ENCODE data around the gene SEMA6D.

The SEMA6D gene

DNA sequence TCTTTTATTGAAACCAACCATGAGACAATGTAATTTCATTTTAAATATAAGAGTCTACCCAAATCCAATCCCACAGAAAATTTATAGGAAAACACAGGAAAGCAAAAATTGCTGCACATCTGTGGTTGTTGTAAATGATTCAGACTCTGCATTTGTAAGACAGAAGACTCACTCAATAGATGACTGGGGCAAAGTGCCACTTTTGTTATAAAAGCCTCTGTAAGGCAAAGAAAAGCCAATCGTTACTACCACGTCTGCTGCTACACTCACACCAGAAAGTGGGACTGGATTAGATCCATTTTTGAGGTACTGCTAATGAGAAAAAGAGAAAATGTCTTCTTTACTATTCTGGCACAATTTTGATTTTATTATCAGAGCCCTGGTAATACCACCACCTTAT lies 74.9 kb downstream of the SEMA6D start:
- DNase-seq = no peak

DNA sequence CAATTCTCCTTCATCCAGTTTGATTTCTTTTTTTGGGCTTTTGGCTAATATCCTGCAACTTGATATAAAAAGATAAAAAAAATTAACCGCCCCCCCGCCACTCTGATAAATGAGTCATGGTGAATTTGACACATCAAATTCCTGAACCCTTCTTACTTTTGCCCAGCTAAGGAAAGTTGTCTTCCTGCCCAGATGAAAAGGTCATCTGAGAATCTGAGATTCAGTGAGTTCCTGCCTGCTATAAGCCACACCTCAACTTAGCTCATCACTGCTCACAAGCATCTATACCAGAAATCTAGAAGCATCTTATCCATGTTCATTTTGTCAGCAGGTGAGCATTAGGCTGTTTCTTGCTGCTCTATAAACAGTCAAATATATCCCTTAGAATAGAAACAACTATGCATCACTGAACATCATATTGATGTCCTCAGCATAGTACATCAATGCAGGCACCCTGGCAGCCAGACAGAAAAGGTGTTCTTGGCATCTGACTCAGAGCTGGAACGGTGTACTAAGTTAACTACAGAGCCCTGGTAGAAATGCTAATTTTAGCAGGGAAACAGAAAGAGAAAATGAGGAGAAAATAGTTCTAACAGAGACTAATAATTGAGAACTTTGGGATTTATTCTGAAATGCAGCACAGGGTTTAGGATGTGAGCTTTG lies 77.1 kb downstream of the SEMA6D start:
- DNase-seq = no peak

GRCh38 chr15:47795864-47796263 lies 78.6 kb downstream of the SEMA6D start:
- DNase-seq = no peak

DNA sequence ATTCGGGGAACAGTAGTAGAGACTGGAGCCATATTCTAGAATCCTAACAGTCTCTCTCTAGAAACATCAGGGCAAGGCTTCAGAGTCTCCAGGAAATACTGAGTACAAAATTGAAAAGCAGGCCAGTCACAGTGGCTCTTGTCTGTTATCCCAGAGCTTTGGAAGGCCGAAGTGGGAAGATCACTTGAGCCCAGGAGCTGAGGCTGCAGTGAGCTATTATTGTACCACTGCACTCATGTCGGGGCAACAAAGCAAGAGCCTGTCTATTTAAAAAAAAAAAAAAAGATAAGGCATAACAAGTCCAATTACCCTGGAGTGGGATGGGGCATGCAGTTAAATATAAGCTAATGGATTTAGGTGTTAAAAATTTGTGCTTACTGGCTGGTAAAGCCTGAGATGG lies 79.0 kb downstream of the SEMA6D start:
- DNase-seq = no peak

GRCh38 chr15:47796830-47797229 lies 79.5 kb downstream of the SEMA6D start:
- no peak for DNase-seq

- DNase-seq = peak; percentile 74
These were observed 84.2 kb downstream of the SEMA6D start for GRCh38 chr15:47801522-47801921.

- no peak for DNase-seq
These were observed 84.9 kb downstream of the SEMA6D start for GRCh38 chr15:47802216-47802615.

DNA sequence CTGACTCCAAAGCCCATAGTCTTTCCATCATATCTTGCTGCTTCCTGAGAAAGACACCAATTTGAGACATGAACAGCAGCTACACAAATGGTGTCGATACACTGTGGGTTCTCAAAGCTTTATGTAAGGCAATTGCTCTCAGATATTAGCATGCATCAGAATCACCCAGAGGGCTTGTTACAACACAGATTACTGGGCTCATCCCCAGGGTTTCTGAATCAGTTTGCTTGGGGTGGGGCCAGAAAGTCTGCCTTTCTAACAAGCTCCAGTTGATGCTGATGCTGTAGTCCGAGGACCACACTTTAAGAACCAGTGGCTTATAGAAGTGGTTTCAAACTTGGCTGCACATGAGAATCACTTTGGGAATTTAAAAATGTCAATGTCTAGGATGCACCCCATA lies 86.5 kb downstream of the SEMA6D start:
- no peak for DNase-seq

- DNase-seq = no peak
These were observed 87.4 kb downstream of the SEMA6D start for GRCh38 chr15:47804733-47805132.

GRCh38 chr15:47806008-47806407 lies 88.7 kb downstream of the SEMA6D start:
- DNase-seq = peak; percentile 47

DNA sequence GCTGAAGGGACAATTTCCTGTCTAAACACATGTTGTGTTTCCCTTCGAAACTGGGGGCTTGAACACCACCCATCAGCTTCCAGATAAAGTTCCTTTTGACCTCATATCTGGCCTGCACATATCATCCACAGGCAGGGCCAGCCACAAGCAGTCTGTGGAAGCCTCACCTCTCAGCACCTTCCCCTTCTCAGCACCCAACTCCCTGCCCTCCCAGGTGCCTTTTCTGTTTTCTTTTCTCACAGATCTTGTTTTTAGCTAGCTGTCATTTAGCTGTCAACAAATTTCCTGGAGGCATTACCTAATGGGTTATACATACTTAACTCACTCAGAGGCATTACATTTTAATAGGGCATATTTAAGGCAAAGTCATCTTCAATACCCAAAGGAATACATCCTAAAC lies 93.9 kb downstream of the SEMA6D start:
- no peak for DNase-seq

- DNase-seq = no peak
These were observed 95.2 kb downstream of the SEMA6D start for GRCh38 chr15:47812470-47812999.

- peak; percentile 75 for DNase-seq
These were observed 96.6 kb downstream of the SEMA6D start for GRCh38 chr15:47813748-47814384.

DNA sequence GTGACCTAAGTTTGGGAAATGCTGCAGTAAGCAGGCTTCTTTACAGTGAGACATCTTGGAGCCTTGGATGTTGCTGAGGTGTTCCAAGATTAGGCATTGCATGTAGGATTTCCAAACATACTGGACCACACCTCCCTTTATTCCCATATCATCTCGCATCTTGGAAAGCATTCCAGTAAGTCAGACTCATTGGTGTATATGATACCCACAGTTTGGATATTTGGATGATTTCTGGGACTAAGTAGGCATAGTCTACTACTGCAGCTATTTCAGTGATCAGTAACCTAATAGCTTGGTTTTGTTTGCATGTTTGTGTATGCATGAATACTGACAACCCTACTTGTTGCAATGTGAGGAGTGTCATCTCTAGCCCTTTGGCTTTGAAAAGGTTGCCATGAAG lies 97.3 kb downstream of the SEMA6D start:
- no peak for DNase-seq

DNA sequence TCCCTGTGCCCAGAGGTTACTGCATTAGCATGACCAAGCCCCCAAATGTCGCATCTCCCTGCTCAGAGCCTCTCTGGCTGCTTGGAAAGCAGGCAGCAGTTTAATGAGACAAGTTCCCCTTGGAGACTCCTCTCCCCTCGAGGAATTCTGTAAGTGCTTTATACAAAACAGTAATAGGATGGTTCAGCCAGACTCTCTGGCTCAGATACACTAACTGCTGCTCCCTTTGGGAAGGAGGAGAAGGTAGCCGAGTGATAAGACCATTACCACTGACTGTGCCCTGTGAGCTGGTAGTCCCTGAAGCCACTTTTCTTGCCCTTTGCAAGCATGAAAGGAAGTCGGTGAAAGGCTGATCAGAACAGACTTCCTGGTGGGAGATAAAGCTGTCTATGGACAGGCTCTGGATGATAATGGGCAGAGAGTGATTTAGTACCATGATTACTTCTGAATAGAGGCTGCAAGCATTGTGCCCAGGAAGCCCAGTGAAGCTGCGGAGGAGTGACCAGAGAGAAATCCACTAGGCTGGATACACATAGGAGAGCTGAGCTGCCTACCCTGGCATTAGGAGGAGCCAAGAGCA lies 100.8 kb downstream of the SEMA6D start:
- no peak for DNase-seq

DNA sequence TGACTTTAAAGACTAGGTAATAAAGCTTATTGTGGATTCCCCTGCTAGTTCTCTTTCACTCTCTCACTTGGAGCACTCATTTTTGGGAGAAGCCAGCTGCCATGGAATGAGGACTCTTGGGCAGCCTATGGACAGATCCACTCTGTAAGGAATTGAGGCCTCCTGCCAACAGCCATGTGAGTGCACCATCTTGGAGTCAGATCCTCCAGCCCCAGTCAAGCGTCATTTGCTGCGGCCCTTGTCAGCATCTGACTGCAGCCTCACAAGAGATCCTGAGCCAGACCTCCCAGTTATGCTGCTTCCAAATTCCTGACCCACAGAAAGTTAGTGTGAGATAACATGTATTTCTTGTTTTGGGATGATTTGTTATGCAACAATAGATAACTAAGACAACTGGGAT lies 101.9 kb downstream of the SEMA6D start:
- DNase-seq = no peak

DNA sequence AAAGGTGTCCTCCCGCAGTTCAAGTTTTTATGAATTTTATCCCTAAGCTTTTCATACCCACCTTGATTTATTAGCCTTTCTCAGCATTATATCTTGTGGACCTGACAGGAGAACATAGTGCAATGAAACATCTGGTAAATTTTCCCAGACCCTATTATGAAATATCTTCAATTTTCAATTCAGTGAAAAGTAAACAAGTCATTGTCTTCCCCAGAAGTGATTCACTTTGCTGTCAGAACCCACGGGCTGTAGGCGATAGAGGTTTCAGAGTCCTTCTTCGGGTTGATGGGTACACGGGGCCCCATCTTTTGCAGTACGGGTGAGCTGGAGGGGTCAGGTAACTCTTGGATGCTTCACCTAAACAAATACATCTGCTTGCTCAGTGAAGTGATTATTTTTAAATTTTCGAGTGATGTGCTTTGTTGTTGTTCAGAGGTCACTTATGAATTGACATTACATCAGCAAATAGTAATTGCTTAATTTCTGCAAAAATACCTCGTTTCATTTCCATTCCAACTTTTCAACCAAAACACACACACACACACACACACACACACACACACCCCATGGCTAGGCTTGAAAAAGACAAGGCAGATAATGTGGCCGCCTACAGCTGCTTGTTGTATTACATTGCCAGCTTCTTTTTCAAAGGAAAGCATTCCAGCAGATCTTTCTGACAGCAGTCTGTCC lies 102.9 kb downstream of the SEMA6D start:
- DNase-seq = peak; percentile 83

- peak; percentile 83 for DNase-seq
These were observed 103.5 kb downstream of the SEMA6D start for GRCh38 chr15:47820747-47821319.

GRCh38 chr15:47822048-47822447 lies 104.7 kb downstream of the SEMA6D start:
- no peak for DNase-seq

Measured in NCI-H1694 treated with DMSO at 0.1 percent for 48 hours (cell line).